GM19455 (cell line): ENCODE data around the gene CYP11A1.

ENCODE experiments used
- ATAC-seq: cut with Tn5 transposase; IDR thresholded peaks from one replicate; pipeline ENCODE4 v1.9.1; 2021; ENCODE audit not compliant: unreplicated experiment

CYP11A1 gene

DNA sequence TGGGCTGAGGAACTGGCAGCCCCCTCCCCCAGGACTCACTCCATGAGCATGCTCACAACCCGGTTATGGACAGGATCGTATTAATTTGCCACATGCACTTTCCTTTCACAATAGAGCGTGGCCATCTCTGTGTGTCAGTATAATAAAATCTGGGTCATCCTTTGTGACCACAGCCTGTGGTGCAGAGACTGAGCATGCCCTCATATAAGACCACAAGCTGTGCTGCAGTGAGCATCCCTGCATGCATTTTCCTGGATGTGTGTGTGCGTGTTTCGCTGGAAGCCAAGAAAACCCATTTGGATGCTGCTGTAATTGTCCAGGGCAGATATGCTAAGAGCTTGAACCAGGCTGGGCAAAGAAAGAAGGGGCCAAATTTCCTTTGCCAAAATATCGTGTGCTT lies 39.7 kb downstream of the CYP11A1 start:
- no peak for ATAC-seq

DNA sequence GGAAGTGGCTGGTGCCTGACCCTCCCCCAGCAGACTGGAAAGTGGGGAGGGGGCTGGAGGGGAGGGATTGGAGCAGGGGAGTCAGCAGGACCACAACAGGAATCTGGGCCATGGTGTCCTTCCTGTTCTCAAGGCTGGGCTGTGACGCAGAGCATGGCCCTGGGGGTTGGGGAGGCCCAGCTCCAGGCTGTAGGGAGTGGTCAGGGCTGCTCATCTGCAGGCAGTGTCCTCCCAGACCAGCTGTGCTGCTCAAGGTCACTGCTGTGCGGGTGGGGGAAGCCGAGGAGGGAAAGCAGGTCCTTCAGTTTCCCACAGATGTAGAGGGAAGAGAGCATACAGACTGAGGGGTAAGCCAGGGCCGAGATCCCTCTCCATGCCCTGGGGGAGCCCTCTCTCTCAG lies 40.7 kb downstream of the CYP11A1 start:
- ATAC-seq = no peak

DNA sequence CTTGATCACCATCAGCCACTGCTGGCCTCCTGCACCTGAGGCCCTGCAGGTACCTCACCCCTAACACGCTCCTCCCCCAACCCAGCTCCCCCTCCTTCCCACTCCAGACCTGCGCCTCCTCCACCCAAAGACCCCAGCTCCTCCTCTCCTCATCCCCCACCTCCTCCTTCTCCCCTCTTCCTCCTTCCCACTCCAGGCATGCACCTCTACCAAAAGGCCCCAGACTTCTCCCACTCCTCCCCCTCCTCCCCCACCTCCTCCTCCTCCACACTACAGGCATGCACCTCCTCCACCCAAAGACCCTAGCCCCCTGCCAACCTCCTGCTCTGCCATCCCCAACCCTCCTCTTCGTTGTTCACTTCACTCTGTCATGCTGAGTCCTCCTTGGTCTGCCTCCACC lies 42.7 kb downstream of the CYP11A1 start:
- no peak for ATAC-seq

DNA sequence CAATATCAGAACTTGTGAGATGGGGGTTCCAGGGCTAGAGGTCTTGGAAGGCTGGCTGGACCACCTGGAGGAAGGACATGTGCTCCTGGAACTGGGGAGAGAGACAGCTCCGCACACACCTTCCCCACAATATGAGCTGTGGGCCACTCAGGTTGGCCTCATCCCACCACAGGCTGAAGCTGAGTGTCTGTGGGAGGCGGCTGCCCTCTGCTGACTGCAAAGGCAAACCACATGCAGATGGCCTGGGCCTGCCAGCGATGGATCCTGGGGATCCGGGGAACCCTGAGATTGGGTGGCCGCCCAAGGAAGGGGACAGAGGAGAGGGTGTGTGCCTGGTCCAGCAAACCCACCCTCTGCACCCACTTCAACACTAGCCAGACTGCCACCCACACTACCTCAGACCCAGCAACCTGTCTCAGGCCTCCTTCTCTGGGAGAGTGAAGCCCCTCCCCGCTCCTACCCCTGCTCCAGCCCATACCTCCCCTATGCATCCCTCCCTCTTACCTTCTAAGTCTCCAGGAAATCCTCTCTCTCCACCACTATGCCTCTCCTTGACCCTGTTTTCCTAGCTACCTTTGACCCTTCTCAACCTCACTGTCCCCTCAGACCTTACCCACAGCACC lies 44.8 kb downstream of the CYP11A1 start:
- no peak for ATAC-seq

DNA sequence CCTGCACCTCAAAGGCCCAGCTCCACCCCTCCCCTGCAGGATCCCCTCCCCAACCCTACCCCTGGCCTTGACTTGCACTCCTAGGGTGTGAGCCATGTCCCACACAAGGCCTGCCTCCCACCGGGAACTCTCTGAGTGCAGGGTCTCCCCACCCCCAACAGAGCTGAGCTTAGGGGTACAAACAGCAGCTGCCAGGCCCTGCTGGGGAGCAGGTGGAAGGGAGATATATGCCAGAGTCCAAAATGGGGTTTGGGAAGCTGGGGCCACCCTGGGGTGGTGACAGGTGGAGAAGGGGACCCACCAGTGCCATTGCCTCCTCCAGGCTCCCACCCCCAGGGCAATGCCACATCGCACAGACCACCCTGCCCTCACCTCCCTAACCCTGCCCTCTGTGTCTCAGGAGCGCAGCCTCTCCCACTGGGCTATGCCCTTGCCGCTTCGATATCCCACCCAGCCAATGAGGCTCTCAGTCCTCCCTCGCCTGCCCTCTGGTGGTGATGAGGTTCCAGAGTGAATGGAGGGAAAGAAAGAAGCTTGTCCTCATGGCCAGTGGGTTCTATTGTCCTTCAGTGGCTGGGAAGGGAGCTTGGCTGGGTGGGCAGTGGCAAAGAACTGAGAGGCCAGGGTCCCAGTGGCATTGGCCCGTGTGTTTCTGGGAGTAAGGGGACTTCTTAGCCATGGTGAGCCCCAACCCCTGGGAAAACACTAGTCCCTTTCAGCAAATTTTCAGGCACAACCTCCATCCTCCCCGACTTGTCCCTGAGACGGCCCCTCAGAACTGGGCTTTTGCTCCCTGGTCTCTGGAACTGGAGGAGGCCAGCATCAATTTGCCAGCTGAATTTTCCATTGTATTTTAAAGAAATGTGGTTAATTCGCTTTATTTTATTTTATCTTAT lies 46.8 kb downstream of the CYP11A1 start:
- no peak for ATAC-seq

DNA sequence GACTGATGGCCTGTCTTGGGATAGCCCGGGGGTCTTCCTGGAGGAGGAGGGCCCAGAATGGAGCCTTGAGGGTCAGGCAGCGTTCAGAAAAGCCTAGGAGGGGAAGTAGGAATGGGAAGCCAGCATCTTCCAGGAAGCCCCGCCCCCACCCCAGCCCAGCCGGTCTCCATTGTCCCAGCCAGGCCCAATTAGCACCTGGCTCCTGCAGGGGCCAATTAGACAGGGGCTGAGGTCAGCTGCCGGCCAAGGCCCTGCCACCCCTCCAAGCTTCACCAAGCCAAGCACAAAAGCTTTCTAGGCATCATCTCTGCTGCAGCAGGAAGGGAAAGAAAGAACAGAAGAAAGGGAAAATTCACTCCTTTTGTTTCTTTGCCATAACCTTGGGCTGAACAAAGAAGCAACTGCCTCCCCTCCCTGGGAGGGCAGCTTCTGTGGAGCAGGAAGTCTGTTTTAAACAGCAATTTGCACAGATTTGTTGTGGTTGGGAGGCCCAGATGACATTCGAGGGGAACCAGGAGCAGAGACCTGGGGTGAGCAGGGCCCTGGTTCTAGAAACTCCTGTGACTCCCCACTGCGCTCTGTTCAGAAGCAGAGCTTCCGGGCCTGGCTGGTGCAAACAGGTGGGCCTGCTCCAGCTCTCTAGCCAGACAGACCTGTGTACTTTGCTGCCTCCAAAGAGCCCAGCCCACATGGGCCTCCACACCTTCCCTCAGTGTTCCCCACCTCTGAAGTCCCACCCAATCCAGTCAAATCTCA lies 47.7 kb downstream of the CYP11A1 start:
- ATAC-seq = no peak

DNA sequence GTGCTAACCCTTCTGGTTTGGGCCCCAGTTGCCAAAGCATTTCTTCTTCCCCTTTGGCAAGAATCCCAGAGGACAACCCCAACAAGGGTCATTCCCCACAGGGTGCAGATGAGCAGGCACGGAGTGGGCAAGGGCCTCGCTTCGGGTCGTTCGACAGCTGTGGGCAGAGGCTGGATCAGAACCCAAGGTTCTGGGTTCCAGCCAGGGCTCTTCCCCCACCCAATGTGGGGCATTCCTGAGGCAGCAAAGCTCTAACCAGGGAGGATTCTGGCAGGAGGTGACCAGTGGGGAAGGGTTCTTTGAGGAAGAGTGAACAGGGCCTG lies 48.3 kb downstream of the CYP11A1 start:
- no peak for ATAC-seq

DNA sequence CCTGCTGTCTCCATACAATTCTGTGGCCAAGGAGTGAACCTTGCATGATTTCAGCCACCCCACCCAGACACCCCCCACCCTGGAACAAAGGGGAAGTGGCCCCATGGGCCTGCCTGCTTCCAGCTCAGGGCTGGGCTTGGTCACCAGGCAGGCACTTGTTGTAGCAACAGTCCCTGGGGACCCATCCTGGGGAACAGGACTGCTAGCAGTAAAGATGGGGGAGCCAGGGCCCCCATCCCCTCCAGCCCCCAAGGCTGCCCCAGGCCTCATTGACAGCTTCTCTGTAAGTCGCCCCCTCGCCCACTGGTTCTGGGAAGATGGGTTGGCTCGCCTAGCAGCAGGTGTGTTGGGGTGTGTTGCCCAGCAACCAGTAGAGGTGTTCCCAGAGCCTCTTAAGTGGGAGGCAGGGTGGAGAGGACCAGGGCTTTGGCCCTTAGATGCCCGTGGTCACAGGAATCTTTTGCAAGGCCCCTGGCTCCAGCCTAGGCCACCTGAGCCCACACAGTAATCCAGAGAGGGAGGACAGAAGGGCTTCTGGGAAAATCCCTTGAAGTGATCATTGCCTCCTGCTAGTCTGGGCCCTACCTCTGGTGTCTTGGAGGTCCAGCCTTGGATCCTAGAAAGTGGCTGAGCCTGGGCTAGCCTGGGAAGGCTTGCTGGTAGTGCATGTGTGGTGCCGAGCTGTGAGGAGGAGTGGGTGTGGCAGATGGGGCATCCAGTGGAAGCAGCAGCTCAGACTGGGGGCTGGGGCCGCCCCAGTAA lies 48.9 kb downstream of the CYP11A1 start:
- no peak for ATAC-seq

DNA sequence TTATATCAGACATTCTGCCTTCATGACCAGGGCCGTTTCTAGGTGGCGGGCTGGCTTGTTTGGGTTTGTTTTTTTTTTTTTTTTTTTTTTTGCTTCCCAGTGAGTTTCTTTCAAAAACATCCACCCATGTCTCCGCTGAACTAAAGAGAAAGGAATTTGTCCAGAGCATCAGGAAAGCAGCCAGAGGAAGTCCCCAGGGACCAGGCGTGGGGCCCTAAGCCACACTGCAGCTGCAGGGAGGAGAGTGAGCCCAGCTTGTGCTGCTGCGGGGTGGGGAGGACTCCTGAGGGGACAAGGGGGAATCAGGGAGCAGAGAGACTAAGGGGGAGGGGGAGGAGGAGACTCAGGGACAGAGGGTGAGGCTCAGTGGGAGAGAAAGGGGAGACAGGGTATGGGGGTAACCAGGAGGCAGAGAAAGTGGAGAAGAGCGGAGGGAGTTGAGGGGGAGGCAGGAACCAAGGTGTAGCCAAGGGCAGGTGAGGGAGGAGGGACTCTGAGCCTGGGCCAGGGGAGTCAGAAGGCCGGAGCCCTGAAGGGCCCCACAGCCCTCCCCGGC lies 49.5 kb downstream of the CYP11A1 start:
- ATAC-seq = no peak

DNA sequence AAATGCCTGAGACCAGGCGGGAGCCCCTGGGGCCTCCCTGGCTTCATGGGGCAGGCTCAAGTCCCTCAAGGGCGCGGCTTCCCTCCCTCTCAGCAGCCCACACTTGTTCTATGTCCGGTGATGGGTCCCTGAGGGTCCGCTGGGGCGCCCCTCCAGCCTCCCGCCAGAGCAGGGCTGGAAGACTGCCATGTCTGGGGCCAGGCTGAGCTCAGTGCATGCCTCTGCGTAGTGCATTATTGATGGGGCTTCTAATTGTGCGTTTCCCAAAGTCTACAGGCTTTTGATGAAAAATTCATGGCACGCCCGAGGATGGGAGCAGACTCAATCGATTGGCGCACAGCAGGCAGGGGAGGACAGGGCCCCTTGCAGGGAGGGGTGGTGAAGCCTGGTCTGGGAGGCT lies 51.3 kb downstream of the CYP11A1 start:
- no peak for ATAC-seq

DNA sequence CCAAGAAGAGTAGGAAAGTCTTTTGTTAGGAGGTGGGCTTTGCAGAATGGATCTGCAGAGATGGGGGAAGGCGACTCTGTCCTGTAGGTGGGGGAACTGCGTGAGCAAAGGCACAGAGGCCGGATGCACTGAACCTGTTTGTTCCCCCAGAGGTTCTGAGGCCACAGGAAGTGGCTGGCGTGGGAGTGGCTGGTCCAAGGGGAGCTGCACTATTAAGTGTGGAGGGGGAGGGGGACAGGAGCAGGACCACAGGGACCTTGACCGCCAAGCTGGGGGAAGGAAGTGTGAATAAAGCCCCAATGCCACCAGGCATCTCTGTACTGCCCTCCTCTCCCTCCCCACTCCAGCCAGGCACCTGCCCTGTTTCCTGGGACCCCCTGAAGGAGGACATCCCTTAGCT lies 51.8 kb downstream of the CYP11A1 start:
- no peak for ATAC-seq

DNA sequence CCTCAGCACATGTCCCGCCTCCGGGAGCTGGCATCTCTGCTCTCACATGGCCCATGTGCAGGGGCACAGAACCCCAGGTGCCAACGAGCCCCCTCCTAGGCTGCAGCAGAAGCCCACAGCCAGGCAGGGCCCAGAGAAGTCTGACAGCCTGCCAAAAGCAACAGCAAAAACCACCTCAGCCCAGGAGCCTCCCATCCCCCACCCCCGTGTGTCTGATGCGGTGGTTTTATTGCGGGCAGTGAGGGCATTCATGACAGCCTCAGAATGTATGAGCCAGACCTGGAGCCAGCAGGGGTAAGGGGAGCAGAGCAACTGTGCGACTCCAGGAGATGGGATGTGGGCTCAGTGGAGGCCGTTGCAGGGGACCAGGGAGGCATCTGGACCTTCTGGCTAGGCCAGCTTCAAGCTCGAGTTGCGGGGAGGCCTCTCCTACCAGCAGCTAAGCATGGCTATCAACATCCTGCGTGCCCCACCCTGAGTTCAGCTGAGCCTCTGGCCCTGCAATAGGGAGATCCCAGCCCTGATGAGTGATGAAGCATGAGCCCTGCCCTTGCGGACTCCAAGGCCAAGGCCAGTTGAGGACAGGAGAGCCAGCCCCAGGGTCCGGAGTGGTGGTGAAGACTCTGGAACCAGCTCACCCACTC lies 52.5 kb downstream of the CYP11A1 start:
- ATAC-seq = no peak

DNA sequence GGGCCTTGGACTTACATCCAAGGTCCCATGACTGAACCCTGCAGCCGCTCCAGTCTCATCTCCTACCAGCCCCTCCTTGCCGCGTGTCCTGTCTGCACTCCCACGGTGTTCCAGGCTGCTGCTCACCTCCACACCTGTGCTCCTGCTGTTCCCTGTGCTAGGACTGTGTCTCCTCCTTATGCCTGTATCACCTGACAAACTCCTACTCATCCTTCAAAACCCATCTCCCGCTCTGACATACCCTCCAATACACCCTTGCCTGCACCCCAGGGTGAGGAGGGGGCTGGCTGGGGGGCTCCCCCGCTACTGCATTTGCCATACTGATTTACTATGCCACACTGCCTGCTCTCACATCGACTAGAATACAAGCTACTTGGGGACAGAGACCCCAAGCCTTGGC lies 53.6 kb downstream of the CYP11A1 start:
- no peak for ATAC-seq

DNA sequence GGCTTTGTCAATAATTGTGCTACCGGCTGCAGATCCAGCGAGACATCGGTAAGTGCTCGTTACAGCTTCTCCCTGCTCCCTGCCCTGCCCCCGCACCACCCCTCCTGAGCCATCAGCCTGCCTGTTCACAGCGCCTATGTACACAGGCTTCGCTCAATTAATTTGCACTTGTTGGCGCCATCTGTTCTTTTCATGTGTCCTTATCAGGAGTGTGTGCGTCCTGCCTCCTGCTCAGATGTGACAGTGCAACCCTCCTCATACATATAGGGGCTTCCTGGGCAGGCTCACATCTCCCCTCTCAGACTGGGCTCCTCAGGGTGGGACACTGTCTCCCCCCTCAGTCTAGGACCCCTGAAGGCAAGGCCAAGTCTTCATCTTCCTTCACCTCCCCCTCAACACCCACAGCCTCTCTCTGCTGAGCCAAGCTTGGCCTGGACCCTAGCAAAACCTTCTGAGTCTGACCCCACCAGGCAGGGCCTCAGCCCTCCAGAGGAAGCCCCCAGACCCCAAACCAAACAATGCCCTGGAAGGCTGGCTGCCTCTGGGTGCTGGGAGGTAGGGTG lies 54.9 kb downstream of the CYP11A1 start:
- ATAC-seq = no peak

DNA sequence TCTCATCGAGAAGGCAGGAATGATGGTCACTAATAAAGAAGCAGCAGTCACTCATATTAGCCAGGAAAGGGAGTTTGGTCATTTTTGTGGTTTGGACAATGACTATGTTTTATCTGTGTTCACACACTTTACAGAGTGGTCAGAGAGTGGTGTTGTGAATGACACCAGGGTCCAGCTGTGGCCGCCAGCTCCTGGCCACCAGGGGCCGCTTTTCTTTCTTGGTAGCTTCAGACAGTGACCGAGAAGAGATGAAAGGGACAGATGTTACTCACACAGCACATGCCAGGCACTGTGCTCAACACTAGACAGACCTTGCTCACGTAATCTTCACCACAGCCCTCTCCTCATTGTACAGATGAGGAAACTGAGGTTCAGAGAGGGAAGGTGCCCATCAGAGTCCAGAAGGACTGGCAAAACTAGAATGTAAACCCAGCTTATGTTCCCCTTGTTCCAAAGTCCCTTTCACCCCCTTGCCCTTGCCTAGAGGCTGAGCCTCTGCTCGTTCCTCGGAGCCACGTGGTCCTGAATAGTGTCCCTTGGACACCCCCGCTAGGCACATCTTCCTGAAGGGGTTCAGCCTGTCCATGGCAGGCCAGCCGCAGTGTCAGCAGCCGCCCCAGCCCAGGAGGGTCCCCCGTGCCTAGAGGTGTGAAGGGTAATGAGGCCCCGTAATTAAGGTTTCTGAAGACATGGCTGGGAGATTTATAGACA lies 55.6 kb downstream of the CYP11A1 start:
- no peak for ATAC-seq

DNA sequence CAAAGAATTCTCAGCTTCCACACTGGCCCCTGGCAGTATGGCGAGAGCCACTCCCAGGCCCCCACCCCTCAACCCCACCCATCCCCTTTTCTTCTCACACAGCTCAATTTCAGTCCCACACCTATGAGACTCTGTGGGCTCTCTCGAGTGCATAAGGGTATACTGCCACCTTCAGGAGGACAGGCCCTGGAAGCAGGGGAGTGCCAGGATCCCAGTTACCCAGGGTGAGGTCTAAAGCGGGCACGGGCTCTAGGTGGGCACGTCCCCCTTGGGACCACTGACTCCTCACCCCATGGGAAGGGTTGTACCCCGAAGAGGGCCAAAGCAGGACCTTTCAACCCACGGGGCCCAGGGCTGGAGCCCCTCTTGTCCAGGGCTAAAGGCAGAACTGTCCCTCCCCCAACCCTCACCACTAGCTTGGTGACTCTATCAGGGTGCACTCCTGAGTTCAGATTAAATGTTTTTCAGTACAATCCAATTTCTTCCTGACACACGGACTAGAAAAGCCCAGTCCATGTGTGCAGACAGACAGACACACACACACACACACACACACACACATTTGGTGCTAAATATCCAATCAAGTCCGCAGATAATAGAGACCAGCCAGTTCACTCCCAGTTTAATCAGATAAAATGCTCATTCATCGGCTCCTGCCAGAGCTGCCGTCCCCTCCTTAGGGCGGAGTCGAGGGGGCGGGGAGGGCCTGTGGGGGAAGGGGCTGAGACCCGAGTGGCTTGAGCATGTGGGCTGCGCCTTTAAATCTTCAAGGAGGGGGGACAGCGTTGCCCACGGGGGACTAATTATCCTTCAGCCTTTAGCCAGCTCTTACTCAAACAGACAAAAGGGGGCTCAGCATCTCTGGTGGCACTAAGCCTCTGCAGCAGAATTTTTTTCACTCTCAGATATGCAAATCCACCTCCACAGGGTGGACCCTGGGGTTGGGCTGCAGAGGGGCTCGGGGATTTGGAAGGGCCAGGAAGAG lies 59.3 kb downstream of the CYP11A1 start:
- ATAC-seq = no peak

DNA sequence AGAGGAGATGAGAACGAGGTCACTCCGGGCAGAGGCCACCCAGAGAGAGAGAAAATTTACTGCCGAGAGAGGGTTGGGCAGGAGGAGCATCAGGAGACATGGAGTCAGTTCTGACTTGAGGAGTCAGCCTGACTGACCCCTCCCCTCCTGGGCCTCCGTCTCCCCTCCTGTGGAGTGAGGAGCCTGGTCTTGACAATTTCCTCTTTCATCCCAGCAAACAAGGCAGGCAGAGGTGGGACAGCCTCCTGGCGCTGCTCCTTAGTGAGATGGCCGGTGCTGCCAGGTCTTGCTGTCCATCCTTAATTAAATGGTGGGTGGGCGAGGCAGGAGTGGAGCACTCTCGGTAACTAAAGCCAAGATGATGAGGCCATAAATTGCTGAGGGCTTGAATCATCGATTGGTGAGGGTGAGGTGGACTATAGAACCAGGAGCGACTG lies 60.6 kb downstream of the CYP11A1 start:
- no peak for ATAC-seq

DNA sequence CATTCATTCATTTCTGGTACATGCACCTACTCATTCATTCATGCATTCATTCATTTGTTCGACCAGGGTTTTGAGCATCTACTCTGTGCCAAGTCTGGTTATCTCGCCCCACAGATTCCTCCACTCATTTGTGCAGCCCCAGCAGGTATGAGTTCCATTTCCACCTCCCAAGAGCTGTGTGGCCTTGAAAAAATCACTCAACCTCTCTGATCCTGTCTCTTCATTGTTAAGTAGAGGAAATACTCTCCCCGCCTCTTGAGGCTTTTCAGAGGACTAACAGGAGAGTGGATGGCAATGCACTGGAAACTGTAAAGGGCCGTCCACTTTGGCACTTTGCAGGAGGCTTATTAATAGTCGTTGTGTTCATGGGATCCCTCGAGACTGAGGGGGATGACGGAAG lies 61.8 kb downstream of the CYP11A1 start:
- no peak for ATAC-seq
